NCI-H82 (cell line): ENCODE results near the gene THBS3.
"Not testable (repeated sequence)": the region's sequence is repeated elsewhere in the genome, so short reads cannot be mapped to it uniquely, and the experiment has no call there.

Experiments used
- DNase-seq: peaks from one replicate; lab custom pipeline; 2025; lab: John Stamatoyannopoulos, UW

THBS3 gene

GRCh38 chr1:155174324-155175280, 33.1 kb downstream of the THBS3 start:
- DNase-seq: peak; percentile 82

- DNase-seq: peak; percentile 93
Observed at GRCh38 chr1:155173478-155174323, 34.0 kb downstream of the THBS3 start, which contains the start of gene TRIM46. Gene TRIM46 (plus strand): TSS chr1:155173849. CDS start chr1:155173967, 118 bp downstream.

DNA sequence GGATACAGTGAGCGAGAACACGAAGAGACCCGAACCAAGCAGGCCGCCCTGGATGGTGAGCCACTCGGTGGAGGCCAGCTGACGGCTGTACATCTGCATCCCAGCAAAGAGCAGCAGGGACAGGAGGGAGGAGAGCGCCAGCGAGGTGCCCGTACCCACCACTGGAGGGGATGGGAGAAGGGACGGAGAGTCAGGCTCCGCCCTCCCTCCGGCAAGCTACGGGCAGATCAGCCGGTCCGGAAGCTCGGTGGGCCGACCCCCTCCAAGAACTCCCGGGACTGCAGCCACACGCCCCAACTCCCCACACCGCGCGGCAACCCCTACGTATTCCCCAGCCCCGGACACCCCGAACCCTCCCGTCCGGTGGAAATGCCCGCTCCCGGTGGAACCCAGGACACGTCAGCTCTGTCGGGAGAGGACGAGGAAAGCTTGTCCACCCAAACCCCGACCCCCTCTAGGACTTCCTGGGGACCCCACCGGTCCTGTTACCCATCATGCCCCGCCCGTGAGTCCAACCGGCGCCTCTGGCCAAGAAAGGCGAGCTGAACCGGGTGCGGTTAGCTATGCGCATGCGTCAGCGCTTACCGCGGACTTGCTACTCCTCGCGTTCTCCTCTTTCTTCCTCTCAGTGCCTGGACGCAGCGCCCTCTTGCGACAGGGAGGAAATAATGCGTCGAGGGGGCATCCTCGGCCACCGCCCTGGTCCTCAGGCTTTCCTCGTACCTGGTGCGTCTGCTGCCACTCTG, 34.8 kb downstream of the THBS3 start, which contains the start of gene KRTCAP2:
KRTCAP2 (minus strand) TSS at position 573 of the 746 bp plus-strand sequence; CDS start at position 493, 80 bp downstream.
- DNase-seq: peak; percentile 99

DNA sequence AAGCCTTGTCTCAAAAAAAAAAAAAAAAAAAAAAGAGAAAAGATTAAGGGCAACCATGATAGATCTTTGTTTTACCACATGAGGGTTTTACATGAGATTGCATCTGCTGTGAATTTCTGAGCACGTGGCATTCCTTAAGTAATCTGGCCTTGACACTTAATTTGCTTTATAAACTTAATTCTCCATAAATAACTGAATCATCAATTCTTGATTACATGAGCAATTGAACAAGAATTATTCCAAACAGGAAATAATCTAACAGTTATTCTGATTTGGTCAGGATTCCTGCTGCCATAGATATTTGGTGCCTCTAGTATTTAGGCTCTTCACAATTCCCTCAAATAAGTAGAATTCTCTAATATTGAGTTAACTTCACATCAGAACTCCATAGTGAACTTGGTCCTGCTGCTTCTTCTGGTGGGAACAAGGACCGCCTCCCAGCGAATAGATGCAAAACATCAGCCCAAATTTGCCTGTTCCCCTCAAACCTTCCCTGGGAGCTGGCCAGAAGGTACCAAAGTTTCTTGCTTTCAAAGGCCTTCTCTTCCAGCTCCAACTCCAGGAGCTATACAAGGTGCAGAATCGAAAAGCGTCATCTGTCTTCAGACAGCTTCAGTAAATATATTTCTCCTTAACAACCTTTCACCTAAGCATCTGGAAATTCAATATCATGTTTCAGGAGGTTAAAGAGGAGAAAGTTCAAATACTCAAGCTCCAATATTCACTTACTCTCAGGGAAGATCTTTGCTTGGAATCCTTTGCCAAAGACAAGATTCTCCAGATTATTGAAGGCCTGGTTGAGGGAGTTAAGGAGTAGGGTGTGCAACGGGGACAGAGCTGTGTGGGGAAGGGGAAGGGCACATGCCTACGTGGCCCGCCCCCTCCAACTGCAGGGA, 35.6 kb downstream of the THBS3 start:
- DNase-seq: no peak

- DNase-seq: no peak
Observed at GRCh38 chr1:155170806-155171205, 36.9 kb downstream of the THBS3 start.

DNA sequence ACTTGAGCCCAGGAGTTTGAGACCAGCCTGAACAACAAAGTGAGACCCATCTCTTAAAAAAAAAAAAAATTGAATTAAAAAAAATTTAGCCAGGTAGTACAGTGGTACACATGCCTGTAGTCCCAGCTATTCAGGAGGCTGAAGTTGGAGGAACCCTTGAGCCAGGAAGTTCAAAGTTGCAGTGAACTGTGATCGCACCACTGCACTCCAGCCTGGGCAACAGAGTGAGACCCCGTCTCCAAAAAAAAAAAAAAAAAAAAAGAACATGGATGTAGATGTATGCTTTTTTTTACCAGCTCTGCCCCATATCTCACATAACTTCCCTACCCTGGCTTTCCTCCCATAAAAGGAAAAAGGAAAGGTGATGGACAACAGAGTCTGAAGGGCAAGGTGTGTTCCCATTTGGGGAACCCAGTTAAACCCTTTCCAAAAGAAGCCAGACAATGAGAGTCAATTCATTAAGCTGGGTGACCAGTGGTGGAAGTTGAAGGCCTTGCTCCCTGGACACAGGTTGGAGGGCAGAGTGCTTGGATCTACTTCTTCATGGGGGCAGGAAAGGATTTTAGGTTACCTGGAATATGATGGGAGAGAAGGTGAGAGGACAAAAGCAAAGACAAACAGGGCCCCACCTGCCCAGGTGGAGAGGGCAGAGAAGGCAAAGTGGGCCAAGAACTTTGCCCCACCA, 37.5 kb downstream of the THBS3 start:
- no peak for DNase-seq

GRCh38 chr1:155169541-155169940, 38.2 kb downstream of the THBS3 start:
- DNase-seq: no peak

DNA sequence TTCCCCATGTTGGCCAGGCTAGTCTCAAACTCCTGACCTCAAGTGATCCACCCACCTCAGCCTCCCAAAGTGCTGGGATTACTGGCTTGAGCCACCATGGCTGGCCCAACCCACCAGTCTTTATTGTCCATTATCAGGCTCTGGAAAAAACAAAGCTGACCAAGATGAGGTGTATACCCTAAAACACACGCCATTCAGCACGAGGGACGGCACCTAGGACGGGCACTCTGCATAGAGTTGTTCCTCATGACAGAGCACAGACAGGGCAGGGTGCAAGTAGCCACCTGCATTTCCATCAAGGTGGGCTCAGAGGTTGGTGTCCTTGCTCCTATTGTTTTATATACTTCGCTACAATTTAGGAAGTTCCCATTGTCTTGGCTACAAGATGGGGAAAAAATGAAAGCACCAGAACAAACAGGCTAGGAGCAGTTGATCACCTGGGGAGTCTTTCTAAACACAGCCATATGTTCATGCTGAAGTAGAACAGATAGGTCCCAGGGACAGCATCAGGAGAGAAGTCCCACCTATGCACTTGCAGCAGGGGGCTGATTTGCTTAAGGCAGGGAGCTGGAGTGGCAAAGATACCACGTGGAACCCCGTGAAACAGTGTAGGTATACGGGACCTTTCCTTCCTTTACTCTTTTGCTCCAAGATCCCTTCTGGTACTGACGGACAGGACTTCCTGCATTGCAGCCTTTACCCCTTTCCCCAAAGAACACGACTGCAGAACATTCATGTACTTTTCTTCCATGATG, 39.1 kb downstream of the THBS3 start:
- DNase-seq: no peak

DNA sequence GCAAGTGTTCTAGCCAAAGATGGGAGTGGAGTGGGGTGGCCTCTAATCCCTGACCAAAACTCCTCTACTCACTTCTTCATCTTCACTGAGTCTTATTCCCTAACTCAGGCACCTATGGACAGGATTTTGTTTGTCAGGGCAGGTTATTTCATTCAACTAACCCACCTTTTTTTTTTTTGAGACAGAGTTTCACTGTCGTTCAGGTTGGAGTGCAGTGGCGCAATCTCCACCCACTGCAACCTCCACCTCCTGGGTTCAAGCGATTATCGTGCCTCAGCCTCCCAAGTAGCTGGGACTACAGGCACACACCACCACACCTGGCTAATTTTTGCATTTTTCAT, 39.6 kb downstream of the THBS3 start:
- not testable (repeated sequence) for DNase-seq

DNA sequence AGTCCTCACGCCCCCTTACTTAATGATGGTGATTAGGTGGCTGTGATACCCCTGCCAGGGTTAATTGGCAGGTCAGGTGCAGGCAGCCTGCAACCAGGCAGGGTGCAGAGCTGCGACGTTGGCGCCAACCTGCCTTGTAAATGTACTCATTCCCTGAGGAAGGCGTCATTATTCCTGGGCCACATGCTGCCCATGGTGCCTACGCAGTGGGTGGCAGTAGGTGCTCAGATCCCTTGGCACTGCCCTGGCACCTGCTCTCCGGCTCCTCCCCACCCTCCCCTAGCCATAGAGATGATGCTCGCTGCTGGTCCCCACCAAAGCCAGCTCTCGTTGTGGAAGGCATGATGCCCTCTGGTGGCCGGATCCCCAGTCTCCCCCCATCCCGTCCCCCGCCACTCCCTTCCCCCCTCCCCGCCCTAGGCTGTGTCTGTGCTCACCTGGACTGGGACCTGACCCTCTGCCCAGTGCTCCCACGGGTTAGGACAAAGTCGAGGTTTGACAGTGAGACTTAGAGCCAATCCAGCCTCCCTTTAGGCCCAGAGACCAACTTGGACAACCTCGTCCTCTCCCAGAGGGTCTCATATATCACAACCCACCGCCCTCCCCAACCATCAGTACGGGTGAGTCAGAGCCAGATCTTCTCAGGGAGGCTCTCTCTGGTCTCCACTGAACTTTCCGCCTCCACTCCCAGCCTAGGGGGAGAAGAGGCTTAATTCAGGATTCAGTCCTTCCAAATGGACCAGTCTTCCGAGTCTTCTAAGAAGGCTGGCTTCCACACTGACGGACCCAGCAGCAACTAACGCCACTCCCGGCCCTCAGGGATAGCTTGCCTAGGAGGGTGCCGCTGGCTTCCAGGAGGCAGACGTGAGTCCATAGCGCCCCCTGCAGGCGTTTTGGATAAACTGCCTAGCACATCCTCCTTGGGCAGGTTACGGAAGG, 40.3 kb downstream of the THBS3 start:
- peak; percentile 97 for DNase-seq

DNA sequence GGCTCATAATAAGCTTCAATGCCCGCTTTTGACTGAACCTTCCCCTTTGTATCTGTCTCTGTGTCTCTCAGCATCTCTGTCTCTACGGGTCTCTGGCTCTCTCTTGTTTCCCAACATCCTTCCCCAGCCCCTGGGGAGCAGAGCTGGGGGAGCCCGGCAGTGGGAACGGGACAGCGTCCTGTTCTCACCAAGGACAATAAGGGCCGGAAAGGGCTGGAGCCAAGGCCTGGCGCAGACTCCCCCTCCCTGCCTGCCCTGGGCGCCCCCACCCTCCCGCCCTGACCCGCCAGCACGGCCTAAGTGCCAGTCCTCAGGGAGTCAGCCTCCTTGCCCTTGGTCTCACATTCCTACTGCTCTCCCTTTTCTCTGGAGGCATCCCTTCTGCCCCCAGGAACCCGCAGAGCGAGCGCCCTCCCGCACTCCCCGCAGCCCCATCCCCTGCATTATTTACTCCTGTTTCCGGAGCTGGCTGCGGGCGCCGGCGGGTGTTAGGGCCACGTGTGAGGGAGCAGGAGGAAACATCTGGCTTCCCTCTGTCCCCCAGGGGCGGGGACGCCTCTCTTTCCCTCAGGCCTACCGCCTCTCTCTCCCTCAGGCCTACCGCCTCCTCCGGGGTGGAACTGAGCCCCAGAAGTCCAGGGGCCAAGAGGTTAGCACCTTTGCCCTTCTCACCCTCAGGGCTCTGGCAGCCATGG, 41.1 kb downstream of the THBS3 start:
- no peak for DNase-seq

- DNase-seq: no peak
Observed at GRCh38 chr1:155166051-155166470, 41.6 kb downstream of the THBS3 start.

GRCh38 chr1:155164625-155165024, 43.1 kb downstream of the THBS3 start:
- not testable (repeated sequence) for DNase-seq

DNA sequence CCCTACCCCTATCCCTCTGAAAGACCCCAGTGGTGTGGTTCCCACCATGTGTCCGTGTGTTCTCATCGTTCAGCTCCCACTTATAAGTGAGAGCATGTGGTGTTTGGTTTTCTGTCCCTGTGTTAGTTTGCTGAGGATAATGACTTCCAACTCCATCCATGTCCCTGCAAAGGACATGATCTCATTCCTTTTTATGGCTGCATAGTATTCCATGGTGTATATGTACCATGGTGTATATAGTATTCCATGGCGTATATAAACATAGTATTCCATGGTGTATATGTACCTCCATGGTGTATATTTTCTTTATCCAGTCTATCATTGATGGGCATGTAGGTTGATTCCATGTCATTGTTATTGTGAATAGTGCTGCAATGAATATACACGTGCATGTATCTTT, 43.9 kb downstream of the THBS3 start:
- DNase-seq: not testable (repeated sequence)

GRCh38 chr1:155162631-155163030, 45.1 kb downstream of the THBS3 start:
- DNase-seq: not testable (repeated sequence)

GRCh38 chr1:155160128-155160527, 47.6 kb downstream of the THBS3 start:
- no peak for DNase-seq

DNA sequence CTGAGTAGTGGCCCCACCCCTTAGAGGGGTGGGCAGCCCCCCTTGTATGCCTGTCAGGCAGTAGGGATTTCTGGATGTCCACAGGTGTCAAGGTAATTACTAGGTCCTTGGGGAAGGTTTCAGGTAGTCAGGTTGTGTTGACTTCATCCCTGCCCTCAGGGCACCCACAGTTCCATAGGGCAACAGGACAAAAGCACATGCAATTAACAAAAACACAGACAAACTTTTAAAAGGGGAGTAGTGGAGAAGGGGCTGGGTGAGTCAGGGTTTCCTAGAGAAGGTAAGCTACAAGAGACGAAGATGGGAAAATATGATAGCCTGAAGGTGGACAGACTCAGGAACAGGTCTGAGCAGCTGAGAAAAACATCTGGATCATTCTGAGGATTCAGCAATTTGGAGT, 48.7 kb downstream of the THBS3 start:
- no peak for DNase-seq
